GM12801 (cell line): Measurements from ENCODE around the gene CRMP1.

ENCODE experiments used
- TF ChIP-seq, protein P1 (sequence below): IDR thresholded peaks from one replicate; pipeline ENCODE4 v1.5.1; 2011; ENCODE audit warnings: control low read depth; ENCODE audit not compliant: insufficient read length; ENCODE audit errors: extremely low read depth

Gene CRMP1

GRCh38 chr4:5893591-5893990 is 705 bp upstream of the CRMP1 start:
- TF ChIP-seq, protein P1, sequence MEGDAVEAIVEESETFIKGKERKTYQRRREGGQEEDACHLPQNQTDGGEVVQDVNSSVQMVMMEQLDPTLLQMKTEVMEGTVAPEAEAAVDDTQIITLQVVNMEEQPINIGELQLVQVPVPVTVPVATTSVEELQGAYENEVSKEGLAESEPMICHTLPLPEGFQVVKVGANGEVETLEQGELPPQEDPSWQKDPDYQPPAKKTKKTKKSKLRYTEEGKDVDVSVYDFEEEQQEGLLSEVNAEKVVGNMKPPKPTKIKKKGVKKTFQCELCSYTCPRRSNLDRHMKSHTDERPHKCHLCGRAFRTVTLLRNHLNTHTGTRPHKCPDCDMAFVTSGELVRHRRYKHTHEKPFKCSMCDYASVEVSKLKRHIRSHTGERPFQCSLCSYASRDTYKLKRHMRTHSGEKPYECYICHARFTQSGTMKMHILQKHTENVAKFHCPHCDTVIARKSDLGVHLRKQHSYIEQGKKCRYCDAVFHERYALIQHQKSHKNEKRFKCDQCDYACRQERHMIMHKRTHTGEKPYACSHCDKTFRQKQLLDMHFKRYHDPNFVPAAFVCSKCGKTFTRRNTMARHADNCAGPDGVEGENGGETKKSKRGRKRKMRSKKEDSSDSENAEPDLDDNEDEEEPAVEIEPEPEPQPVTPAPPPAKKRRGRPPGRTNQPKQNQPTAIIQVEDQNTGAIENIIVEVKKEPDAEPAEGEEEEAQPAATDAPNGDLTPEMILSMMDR, result no peak

DNA sequence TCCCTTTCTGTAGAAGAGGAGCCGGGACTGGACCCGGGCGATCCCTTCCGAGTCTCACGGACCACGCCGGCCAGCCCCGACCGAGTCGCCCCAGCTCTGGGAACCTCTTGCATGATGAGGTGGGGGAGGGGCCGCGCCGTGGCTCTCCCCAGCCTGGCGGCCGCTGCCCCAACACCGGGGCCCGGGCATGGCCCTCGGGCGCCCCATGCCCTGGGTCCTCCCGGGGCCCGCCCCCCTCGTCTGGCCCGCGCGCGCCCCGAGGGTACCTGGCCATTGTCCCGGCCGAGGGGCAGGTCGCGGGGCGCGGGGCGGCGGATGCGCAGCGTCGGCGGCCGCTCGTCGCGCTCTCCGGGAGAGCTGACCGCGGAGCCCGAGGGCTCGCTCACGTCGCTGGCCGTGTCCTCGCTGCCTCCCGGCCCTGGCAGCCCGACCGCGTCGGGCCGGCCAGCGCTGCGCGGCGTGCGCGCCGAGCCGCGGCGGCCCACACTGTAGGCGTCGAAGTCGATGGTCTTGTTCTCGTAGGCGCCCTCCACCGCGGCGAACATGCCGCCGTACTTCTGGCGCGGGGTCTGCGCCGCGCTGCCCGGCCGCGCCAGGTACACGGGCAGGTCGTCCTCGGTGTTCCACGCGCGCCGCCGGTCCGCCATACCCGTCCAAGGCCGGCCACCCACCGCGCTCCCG is 423 bp downstream of the CRMP1 start:
- TF ChIP-seq, protein P1, result no peak

- TF ChIP-seq, protein P1, result no peak
Measured at GRCh38 chr4:5891563-5892322, 1.1 kb downstream of the CRMP1 start.

DNA sequence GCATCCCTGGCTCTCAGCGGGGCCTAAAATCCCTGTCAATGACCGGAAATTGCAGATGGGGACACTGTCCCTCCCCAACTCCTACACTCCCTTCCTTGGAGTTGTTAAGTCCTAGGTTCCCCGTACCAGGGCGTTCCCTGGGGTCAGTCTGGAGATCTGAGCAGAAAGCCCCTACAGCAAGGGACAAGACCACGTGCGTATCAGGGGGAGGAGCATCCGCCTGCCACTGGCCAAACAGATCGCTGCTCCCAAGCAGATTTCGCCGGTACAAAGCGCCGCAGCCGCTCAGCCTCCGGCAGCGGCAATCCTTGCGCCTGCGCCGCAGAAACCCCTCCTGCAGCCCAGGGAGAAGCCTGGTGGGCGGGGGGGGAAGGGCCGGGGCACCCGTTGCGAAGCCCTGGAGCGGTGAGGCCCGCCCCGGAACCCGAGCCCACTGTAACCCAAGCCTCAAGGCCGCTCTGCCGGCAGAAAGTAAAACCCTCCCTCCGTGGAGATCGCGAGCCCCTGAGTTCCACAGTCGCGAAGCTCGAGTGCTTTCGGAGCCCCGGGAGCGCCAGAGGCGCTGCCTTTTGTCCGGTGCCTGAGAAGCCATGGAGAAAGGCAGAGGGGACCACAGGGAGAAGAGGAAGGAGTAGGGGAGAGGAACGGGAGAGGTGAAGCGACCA is 2.7 kb downstream of the CRMP1 start:
- TF ChIP-seq, protein P1, result no peak

GRCh38 chr4:5889002-5889696 is 3.7 kb downstream of the CRMP1 start:
- TF ChIP-seq, protein P1, result no peak

DNA sequence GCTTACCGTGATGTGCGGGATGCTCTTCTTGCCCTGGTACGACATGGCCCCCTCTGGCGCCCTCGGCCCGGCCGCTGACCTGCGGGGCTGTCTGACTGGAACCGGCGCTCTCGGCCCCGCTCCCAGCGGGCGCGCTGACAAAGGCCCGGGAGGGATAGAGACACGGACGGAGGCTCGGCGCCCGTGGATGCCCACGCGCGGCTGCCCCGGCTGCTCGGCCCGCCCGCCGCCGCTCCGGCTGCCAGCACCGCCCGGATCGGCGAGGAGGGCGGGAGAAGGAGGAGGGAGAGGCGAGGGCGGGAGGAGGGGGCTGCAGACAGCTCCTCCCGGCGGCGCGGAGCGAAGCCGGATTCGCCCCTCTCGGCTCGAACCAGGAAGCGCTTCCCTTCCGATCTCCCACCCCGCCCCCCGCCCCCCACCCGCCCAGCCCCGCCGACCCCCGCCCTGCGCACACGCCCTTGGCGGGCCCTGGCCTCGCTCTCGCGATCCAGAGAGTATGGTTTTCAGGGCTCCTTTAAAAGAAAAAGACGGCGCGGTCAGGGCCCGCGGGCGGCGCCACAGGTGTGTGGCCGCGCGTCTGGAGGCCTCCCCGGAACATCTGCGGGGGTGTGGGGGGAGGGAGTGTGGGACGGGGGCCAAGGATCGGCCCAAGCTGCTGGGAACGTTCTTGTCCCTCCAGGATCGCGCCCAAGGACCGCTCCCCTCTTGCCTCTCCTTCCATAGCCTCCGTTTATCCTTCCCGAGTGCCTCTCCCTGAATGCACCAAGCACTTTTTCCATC is 4.5 kb downstream of the CRMP1 start:
- TF ChIP-seq, protein P1, result no peak
